VCaP (cell line): Measurements from ENCODE around the gene FBH1.

ENCODE experiments used
- H3K27ac ChIP-seq: fragments of 450-650 bp; 2 replicates; pipeline ENCODE4 v1.5.1; 2017
- CTCF ChIP-seq: fragments of 450-650 bp; conservative IDR thresholded peaks from 2 replicates; pipeline ENCODE4 v1.5.1; 2017; ENCODE audit warnings: mild to moderate bottlenecking, moderate library complexity

FBH1 gene

DNA sequence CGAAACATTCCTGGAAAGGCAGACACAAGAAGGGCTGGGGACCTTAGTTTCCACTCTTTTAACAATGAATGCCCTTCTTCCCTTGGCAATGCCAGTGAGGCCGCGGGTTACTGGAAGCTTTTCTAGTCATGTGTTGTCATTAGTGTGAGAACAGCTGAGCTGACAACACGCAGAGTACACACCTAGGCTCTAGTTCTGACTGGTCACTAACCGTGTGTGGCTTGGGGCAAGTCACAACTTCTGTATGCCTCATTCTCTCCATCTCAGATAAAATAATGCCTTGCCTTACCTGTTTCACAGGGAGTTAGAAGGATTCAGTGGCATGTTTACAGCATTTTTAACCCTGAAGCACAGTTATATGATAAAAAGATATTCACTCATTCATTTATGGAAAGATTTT is 31.7 kb downstream of the FBH1 start:
- no peak for TF ChIP-seq CTCF

GRCh38 chr10:5924889-5925288 is 34.8 kb downstream of the FBH1 start:
- H3K27ac ChIP-seq = no peak overlapping the region
- TF ChIP-seq CTCF = no peak

More for the DNA sequence above, 31.7 kb downstream of the FBH1 start:
- no peak overlapping the region for H3K27ac ChIP-seq

DNA sequence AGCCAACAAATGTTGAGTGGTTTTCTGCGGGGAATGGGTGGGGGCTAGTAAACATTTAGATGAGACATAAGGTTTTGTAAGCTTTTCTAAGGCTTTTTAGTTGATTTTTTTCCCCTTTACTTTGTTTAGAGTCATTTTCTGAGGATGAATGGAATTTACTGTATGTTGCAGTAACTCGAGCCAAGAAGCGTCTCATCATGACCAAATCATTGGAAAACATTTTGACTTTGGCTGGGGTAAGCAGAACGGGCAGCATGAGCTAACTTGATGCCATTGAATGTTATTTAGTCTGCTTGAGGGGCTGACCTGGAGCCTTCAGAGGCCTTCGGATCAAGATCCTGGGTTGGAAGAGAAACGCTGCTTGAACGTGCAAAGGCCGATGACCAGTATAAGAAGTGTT is 37.3 kb downstream of the FBH1 start:
- no peak overlapping the region for H3K27ac ChIP-seq
- no peak for TF ChIP-seq CTCF

- H3K27ac ChIP-seq = no peak overlapping the region
- TF ChIP-seq CTCF = no peak
Observed at GRCh38 chr10:5929442-5929841, 39.4 kb downstream of the FBH1 start.

- TF ChIP-seq CTCF = no peak
- H3K27ac ChIP-seq = no peak overlapping the region
Observed at GRCh38 chr10:5930272-5930671, 40.2 kb downstream of the FBH1 start.

- TF ChIP-seq CTCF = no peak
- H3K27ac ChIP-seq = no peak overlapping the region
Observed at GRCh38 chr10:5932345-5932744, 42.3 kb downstream of the FBH1 start.

GRCh38 chr10:5933909-5934546 is 44.0 kb downstream of the FBH1 start:
- no peak overlapping the region for H3K27ac ChIP-seq
- TF ChIP-seq CTCF = no peak
